Sigmoid colon (tissue), 7 donors: Measurements from ENCODE around the gene FMO5. TPM values are rescaled to one million over a fixed set of nuclear protein-coding genes. Genes with fewer than 3 reads are reported as not detected.
"Not testable (repeated sequence)": the region's sequence is repeated elsewhere in the genome, so short reads cannot be mapped to it uniquely, and the experiment has no call there.

Experiments
- DNase-seq: peaks from one replicate; pipeline ENCODE4 v3.0.0-alpha.2; 2019
- H3K27ac ChIP-seq, 4 donors: fragments of 200-600 bp; sonication (generic); one replicate each; pipeline ENCODE4 v1.5.1; 2016 to 2019; ENCODE audit warnings: mild to moderate bottlenecking in 1 of 4
- H3K27me3 ChIP-seq, 3 donors: fragments of 200-600 bp; sonication (generic); one replicate each; pipeline ENCODE4 v1.5.1; 2019; ENCODE audit warnings: mild to moderate bottlenecking in 1 of 3
- H3K36me3 ChIP-seq, 4 donors: fragments of 200-600 bp; sonication (generic); one replicate each; pipeline ENCODE4 v1.5.1; 2016 to 2019
- H3K4me1 ChIP-seq, 4 donors: fragments of 200-600 bp; sonication (generic); one replicate each; pipeline ENCODE4 v1.5.1; 2017 to 2019
- H3K4me3 ChIP-seq, 4 donors: fragments of 200-600 bp; sonication (generic); one replicate each; pipeline ENCODE4 v1.5.1; 2017 to 2019; ENCODE audit warnings: mild to moderate bottlenecking in 2 of 4, moderate library complexity in 1 of 4
- H3K9me3 ChIP-seq, 4 donors: fragments of 200-600 bp in 3 of 4; sonication (generic) in 3 of 4; one replicate each; pipeline versions ENCODE4 v1.5.1 to v1.6.1; 2013 to 2019
- EP300 ChIP-seq, 4 donors: sonication (generic); formaldehyde crosslinking; IDR thresholded peaks; one replicate each; pipeline ENCODE4 v1.6.1; 2017; ENCODE audit warnings: antibody characterized with exemption in 4 of 4
- POLR2A ChIP-seq, 2 donors: fragments of 450-650 bp; IDR thresholded peaks; one replicate each; pipeline ENCODE4 v1.6.1; 2016; ENCODE audit warnings: antibody characterized with exemption in 2 of 2, mild to moderate bottlenecking in 2 of 2, moderate library complexity in 2 of 2
- POLR2AphosphoS5 ChIP-seq, 4 donors: sonication (generic); formaldehyde crosslinking; IDR thresholded peaks; one replicate each; pipeline ENCODE4 v1.6.1; 2017; ENCODE audit warnings: antibody characterized with exemption in 4 of 4
- WGBS, 2 donors: extraction: QIAGEN DNeasy Blood & Tissue Kit; methylation state at CpG; one replicate each; pipeline ENCODE4 v1.1.7; 2013; 5-methylcytosine and 5-hydroxymethylcytosine counted together
- intact Hi-C: fragments of 100-400 bp; cut with DNase I; formaldehyde crosslinking; loops from one replicate; pipeline ENCODE4 v1.15.1; 2023
- polyA plus RNA-seq, 3 donors: library from polyadenylated mRNA; stranded (reverse); fragments of 200-250 nt; gene quantifications; one replicate each; pipeline ENCODE4 v1.2.3, GENCODE V29; 2013
- total RNA-seq, 4 donors: library from RNA; depleted of rRNA; stranded (reverse); fragments of >200 nt; gene quantifications; one replicate each; pipeline ENCODE4 v1.1.0, GENCODE V29; 2016
- TF ChIP-seq, protein P1 (sequence below), 4 experiments: fragments of 450-650 bp in 3 of 4; fragments of 200-600 bp in 1 of 4; IDR thresholded peaks; one replicate each; pipeline ENCODE4 v1.5.1; 2016 to 2019; ENCODE audit warnings: antibody characterized with exemption in 4 of 4, mild to moderate bottlenecking in 3 of 4, moderate library complexity in 2 of 4
- donor health status: healthy with polysubstance abuse.
- donor health status: Bipolar disorder and iron deficiency.
- donor health status: healthy.

The FMO5 gene
- total and polyA plus RNA-seq, 7 donors, result 1.9 to 48.8 (median 7.1) TPM

DNA sequence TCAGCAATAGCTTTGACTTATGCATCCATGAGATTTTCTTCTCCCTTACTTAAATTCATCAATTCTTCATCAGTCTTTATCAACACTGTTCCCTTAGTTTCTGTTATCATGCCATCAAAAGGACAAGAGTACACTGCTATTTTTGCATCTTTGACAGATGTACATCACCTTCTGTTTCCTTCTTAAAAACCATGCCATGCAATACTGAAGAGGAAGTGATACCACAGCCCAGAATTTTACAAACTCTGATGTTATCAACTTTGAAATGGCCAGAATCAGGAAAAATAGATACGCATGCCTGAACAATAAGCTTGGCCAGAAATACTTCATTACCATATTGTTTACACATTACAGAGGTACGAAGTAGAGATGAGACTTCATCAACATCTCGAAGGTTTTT, 21.1 kb downstream of the FMO5 start:
- no peak overlapping the region for H3K27ac ChIP-seq
- WGBS, 2 donors, result 78 to 91% methylated on average over 3 of the region's 3 CpGs
- H3K4me3 ChIP-seq, result no peak overlapping the region
- H3K36me3 ChIP-seq, result no peaks in the 10 kb centered on the region
- intact Hi-C loops, result no loop called here
- no peaks in the 10 kb centered on the region for H3K27me3 ChIP-seq
- H3K4me1 ChIP-seq, result no peaks in the 10 kb centered on the region
- TF ChIP-seq EP300 (IDR thresholded peaks at IDR 0.05) (no peak), POLR2AphosphoS5 (IDR thresholded peaks at IDR 0.05) (no peak), POLR2A (IDR thresholded peaks at IDR 0.05) (no peak)
- TF ChIP-seq, protein P1, sequence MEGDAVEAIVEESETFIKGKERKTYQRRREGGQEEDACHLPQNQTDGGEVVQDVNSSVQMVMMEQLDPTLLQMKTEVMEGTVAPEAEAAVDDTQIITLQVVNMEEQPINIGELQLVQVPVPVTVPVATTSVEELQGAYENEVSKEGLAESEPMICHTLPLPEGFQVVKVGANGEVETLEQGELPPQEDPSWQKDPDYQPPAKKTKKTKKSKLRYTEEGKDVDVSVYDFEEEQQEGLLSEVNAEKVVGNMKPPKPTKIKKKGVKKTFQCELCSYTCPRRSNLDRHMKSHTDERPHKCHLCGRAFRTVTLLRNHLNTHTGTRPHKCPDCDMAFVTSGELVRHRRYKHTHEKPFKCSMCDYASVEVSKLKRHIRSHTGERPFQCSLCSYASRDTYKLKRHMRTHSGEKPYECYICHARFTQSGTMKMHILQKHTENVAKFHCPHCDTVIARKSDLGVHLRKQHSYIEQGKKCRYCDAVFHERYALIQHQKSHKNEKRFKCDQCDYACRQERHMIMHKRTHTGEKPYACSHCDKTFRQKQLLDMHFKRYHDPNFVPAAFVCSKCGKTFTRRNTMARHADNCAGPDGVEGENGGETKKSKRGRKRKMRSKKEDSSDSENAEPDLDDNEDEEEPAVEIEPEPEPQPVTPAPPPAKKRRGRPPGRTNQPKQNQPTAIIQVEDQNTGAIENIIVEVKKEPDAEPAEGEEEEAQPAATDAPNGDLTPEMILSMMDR (IDR thresholded peaks at IDR 0.05), result no peak
- H3K9me3 ChIP-seq, result no peaks in the 10 kb centered on the region
- DNase-seq, result no peak

DNA sequence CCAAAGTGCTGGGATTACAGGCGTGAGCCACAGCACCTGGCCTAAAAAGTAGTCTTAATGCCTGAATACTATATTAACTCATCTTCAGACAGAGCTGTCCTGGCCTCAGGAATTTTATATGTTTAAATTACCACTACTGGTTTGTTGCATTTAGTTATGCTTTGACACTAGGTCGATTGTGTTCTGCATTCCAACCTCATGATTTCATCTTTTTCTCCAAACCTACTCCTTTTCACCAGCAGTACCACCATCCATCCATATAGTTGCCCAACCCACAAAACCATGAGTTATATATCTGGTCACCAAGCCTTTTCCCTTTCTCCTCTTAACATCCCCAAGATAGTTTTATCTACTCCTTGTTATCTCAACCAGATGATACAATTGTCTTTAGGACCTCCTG, 22.6 kb downstream of the FMO5 start:
- no peaks in the 10 kb centered on the region for H3K36me3 ChIP-seq
- no peak overlapping the region for H3K4me3 ChIP-seq
- H3K27ac ChIP-seq, result no peak overlapping the region
- TF ChIP-seq POLR2A (IDR thresholded peaks at IDR 0.05), result no peak
- no peak for TF ChIP-seq EP300 (IDR thresholded peaks at IDR 0.05)
- TF ChIP-seq POLR2AphosphoS5 (IDR thresholded peaks at IDR 0.05), result no peak
- TF ChIP-seq, protein P1 (IDR thresholded peaks at IDR 0.05), result no peak
- no peaks in the 10 kb centered on the region for H3K4me1 ChIP-seq
- H3K9me3 ChIP-seq, result no peaks in the 10 kb centered on the region
- 68 to 75% methylated on average over 2 of the region's 2 CpGs for WGBS, 2 donors
- H3K27me3 ChIP-seq, result no peaks in the 10 kb centered on the region
- intact Hi-C loops, result no loop called here
- DNase-seq, result no peak

DNA sequence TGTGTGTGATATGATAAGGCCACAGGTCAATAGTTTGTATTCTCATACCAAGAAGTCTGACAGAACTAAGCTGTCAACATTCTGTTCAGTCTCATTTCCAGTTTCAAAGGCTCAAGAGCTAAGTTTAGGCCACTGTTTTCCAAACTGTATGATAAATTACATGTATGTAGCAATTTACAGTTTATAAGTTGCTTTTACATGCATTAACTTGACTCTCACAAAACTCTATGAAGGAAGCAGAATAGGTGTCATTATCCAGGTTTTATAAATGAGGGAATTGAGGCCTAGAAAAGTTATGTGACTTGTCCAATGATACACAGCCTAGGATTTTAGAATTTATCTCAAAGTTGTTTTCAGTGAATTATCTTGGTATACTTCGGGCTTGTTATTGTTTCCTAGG, 23.4 kb downstream of the FMO5 start:
- intact Hi-C loops, result no loop called here
- no peaks in the 10 kb centered on the region for H3K36me3 ChIP-seq
- 97 to 100% methylated on average over 1 of the region's 1 CpG for WGBS, 2 donors

DNA sequence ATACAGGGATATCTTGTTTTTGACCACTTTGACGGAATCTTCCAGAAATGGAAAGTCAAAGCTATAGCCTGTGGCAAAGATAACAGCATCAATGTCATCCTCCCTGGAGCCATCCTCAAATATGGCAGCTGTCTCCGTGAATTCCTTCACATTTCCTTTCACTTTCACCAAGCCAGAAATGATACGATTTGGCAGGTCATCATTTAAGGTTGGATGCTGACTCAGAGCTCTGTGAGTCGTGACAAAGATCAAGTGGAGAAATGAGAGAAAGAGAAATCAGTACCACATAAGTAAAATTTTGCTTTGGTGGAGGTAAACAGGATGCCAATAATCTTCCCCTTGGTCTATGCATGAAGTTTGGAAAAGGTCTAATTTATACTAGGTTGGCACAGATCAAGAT, 23.9 kb downstream of the FMO5 start:
- TF ChIP-seq POLR2AphosphoS5 (IDR thresholded peaks at IDR 0.05), result no peak
- H3K9me3 ChIP-seq, result no peaks in the 10 kb centered on the region
- WGBS, 2 donors, result 88 to 89% methylated on average over 4 of the region's 4 CpGs
- no peaks in the 10 kb centered on the region for H3K27me3 ChIP-seq
- intact Hi-C loops, result no loop called here
- no peaks in the 10 kb centered on the region for H3K4me1 ChIP-seq
- no peak overlapping the region for H3K27ac ChIP-seq
- H3K4me3 ChIP-seq, result no peak overlapping the region
- H3K36me3 ChIP-seq, result no peaks in the 10 kb centered on the region
- no peak for DNase-seq

More for the DNA sequence above, 23.4 kb downstream of the FMO5 start:
- DNase-seq, result no peak
- no peaks in the 10 kb centered on the region for H3K27me3 ChIP-seq
- H3K4me1 ChIP-seq, result no peaks in the 10 kb centered on the region
- no peaks in the 10 kb centered on the region for H3K9me3 ChIP-seq
- TF ChIP-seq, protein P1 (IDR thresholded peaks at IDR 0.05), result no peak
- no peak for TF ChIP-seq EP300 (IDR thresholded peaks at IDR 0.05)
- no peak for TF ChIP-seq POLR2AphosphoS5 (IDR thresholded peaks at IDR 0.05)
- TF ChIP-seq POLR2A (IDR thresholded peaks at IDR 0.05), result no peak
- H3K4me3 ChIP-seq, result no peak overlapping the region
- H3K27ac ChIP-seq, result no peak overlapping the region

DNA sequence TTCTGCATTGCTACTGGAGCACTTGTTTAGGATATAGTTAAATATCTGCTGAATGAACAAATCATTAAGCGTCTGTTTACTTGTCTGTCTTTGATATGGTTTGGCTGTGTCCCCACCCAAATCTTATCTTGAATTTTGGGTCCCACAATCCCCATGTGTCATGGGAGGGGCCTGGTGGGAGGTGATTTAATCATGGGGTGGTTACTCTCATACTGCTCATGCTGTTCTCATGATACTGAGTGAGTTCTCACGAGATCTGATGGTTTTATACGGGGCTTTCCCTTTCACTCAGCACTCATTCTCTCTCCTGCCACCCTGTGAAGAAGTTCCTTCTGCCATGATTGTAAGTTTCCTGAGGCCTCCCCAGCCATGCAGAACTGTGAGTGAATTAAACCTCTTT, 27.8 kb downstream of the FMO5 start:
- H3K27ac ChIP-seq, intact Hi-C loops, DNase-seq, H3K27me3 ChIP-seq, H3K9me3 ChIP-seq, H3K4me1 ChIP-seq, H3K4me3 ChIP-seq, H3K36me3 ChIP-seq: not testable (repeated sequence)
- WGBS, 2 donors, result 60 to 89% methylated on average over 3 of the region's 3 CpGs

GRCh38 chr1:147189514-147189913, 35.6 kb downstream of the FMO5 start:
- no peaks in the 10 kb centered on the region for H3K36me3 ChIP-seq
- no peaks in the 10 kb centered on the region for H3K9me3 ChIP-seq
- no peaks in the 10 kb centered on the region for H3K27me3 ChIP-seq
- no peak for DNase-seq
- intact Hi-C loops, result no loop called here
- H3K4me3 ChIP-seq, result no peak overlapping the region
- no peak overlapping the region for H3K27ac ChIP-seq
- TF ChIP-seq POLR2A (IDR thresholded peaks at IDR 0.05) (no peak), EP300 (IDR thresholded peaks at IDR 0.05) (no peak), POLR2AphosphoS5 (IDR thresholded peaks at IDR 0.05) (no peak)
- TF ChIP-seq, protein P1 (IDR thresholded peaks at IDR 0.05), result no peak
- 93 to 95% methylated on average over 2 of the region's 2 CpGs for WGBS, 2 donors
- no peaks in the 10 kb centered on the region for H3K4me1 ChIP-seq
